ENCODE data around the gene GARRE1.
"Not testable (repeated sequence)": the region's sequence is repeated elsewhere in the genome, so short reads cannot be mapped to it uniquely, and the experiment has no call there.

The GARRE1 gene

GRCh38 chr19:34254046-34254697 lies at the start of gene GARRE1:
Gene GARRE1 (plus strand): TSS chr19:34254554. CDS start chr19:34300474, 45,920 bp downstream.
- DNase-seq (ENCODE audit: low spot score): peak; percentile 92

GRCh38 chr19:34205324-34205723 lies 49.0 kb upstream of the GARRE1 start:
- not testable (repeated sequence) for DNase-seq (ENCODE audit: low spot score)

DNA sequence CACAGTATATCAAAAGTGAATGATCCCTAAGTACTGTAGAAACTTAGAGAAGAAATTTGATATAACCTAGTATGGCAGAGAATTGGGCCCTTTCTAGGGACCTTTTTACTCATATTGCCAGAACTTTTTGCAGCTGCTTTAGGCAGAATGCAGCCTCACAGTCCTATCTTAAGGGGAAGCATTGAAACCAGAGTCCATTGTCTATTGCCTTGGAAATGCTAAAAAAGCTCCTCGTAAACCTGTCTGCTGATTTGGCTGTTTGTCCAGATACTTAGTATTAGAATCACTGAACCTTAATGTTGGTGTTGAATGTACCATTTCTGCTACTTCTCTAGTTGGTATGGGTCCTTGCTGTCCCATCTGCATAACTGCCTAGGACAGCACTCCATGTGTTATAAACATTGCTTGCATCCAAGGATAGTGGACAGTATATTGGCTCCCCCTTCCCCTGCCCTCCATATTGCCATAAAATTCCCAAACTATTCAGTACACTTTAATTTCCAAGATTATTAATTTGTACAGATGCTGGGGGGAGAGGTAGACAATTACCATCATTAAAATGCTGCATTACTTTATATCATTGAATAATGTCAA lies 46.0 kb upstream of the GARRE1 start:
- no peak for DNase-seq (ENCODE audit: low spot score)

DNA sequence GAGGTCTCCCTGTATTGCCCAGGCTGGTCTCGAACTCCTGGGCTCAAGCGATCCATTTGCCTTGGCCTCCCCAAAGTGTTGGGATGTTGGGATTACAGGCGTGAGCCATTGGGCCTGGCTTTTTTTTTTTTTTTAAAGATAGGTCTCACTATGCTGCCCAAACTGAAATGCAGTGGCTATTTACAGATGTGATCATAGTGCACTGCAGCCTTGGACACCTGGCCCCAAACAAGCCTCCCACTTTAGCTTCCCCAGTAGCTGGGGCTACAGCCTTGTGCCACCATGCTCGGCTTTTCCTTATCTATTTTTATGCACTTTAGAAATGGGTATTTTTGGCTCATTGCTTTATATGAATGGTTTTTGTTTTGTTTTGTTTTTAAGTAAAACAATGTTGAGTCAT lies 44.6 kb upstream of the GARRE1 start:
- DNase-seq (ENCODE audit: low spot score): no peak

DNA sequence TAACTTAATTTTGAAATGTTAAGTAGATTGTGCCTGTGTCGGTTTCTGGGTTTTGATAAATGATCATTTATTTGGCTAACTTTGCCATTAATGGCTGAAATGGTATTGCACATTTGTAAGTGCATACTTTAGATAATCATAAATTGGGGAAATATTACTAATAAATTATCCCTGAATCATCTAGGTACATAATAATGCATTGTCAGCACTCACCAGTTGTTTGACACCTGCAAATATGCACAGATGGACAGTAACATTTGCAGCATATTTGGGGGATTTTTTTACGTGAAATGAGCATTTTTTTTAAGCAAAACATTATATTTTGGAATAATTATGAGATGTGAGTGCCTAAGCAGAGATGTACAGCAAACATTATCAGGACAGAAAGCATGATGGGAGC lies 41.1 kb upstream of the GARRE1 start:
- DNase-seq (ENCODE audit: low spot score): no peak

- no peak for DNase-seq (ENCODE audit: low spot score)
Measured at GRCh38 chr19:34214040-34214439, 40.3 kb upstream of the GARRE1 start.

- no peak for DNase-seq (ENCODE audit: low spot score)
Measured at GRCh38 chr19:34215006-34215665, 39.2 kb upstream of the GARRE1 start.

- no peak for DNase-seq (ENCODE audit: low spot score)
Measured at GRCh38 chr19:34215666-34216038, 38.7 kb upstream of the GARRE1 start.

DNA sequence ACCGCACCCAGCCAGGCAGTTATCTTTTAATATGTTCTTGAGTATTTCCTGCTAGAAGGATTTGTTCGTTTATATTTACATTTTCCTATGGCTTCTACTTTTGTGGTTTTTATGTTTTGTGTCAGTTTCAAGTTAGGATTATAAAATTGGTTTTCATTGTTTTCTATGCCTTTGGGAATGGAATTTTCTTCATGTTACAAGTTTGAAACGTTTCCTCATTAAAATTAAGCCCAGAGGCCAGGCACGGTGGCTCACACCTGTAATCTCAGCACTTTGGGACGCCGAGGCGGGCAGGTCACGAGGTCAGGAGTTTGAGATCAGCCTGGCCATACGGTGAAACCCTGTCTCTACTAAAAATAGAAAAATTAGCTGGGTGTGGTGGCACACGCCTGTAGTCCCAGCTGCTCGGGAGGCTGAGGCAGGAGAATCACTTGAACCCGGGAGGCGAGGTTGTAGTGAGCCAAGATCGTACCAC lies 37.6 kb upstream of the GARRE1 start:
- DNase-seq (ENCODE audit: low spot score): not testable (repeated sequence)

- peak; percentile 78 for DNase-seq (ENCODE audit: low spot score)
Measured at GRCh38 chr19:34217952-34218817, 36.2 kb upstream of the GARRE1 start.

DNA sequence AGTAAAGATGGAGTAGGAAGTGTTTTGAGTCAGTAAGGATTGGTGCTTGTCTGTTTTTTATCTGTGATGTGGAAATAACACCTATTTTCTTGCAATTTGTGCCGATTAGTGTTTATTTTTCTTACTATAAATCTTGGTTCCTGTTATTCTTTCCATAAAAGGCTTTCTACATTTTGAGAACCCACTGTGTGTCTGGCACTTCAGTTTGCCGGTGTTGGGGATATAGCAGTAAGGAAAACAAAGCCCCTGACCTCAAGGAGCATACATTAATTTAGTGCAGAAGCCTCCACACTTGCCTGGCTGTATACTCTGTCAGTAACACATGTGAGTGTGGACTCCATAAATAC lies 35.6 kb upstream of the GARRE1 start:
- DNase-seq (ENCODE audit: low spot score): no peak

GRCh38 chr19:34220472-34221063 lies 33.8 kb upstream of the GARRE1 start:
- DNase-seq (ENCODE audit: low spot score): peak; percentile 62

GRCh38 chr19:34222386-34222785 lies 32.0 kb upstream of the GARRE1 start:
- DNase-seq (ENCODE audit: low spot score): no peak

GRCh38 chr19:34224996-34225658 lies 29.2 kb upstream of the GARRE1 start:
- DNase-seq (ENCODE audit: low spot score): no peak

DNA sequence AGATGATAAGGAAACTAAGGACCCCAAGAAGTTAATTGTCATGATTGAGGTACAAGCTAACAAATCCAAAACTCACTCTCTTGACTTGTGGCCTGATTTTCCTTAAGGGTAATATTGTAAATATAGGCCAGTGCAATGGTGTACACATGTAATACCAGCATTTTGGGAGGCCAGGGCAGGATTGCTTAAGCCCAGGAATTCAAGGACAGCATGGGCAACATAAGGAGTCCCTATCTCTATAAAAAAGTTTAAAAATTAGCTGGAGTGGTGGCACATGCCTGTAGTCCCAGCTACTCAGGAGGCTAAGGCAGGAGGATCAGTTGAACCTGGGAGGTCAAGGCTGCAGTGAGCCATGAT lies 28.7 kb upstream of the GARRE1 start:
- no peak for DNase-seq (ENCODE audit: low spot score)

DNA sequence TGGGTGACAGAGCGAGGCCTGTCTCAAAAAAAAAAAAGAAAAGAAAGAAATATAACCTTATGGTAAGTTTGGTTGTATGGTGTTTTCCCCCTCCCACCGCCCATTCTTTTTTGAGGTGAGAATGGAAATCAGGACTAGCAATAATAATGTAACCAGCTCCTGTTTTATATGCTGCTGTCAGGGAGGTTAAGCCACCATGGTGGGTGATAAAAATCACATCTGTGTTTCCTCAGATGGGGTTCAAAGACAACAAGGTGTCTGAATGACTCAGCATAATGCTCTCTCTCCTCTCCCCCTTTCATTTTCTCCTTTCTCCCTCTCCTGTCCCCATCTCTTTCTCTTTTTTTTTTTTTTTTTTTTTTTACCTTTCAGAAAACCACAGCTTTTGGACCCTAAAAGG lies 28.3 kb upstream of the GARRE1 start:
- DNase-seq (ENCODE audit: low spot score): no peak

DNA sequence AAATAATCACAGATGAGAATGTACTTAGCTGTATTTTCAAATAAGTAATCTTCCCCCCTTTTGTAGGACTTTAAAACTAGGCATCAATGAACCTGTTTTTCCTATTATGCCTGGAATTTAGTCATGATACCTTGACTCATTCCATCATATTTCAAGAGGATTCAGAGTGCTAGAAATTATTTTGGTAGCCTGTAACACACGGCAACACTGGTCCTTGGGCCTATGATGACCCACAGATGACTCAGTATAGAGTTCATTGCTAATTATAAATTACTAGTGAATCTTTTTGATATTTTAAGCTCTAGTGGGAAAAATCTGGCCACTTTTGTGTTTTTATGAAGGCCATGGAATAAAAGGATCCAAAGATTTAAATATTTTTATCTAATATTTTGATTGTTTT lies 26.0 kb upstream of the GARRE1 start:
- no peak for DNase-seq (ENCODE audit: low spot score)

DNA sequence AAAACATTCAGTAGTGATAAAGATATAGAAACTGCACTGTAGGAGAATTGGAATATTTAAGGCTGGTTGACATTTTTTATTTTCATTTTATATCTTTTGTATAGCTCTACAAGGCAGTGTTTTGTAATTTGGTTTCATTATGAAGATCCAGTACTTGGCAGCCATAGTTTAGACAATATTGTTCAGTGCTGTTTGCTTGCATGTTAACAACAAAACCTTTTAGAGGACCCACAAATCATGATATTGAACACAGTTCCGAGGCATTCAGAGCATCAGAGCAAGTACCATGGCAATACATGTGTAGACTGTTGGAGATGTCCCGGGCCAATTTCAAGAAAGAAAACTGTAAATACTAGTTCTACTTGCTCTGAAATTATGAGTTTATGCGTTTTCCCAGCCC lies 25.6 kb upstream of the GARRE1 start:
- DNase-seq (ENCODE audit: low spot score): no peak

- DNase-seq (ENCODE audit: low spot score): no peak
Measured at GRCh38 chr19:34229721-34230120, 24.6 kb upstream of the GARRE1 start.

DNA sequence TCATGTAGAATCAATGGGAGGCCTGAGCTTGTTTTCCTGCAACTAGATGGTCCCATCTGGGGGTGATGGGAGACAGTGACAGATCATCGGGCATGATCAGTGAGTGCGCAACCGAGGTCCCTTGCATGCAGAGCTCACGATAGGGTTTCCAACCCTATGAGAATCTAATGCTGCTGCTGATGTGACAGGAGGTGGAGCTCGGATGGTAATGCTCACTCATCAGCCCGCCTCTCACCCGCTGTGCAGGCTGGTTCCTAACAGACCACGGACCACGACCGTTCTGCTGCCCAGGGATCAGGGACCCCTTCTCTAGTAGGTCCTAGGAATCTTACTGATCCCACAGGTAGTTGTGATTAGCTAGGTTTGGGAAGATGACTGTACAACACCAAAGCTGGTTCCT lies 23.5 kb upstream of the GARRE1 start:
- DNase-seq (ENCODE audit: low spot score): no peak

DNA sequence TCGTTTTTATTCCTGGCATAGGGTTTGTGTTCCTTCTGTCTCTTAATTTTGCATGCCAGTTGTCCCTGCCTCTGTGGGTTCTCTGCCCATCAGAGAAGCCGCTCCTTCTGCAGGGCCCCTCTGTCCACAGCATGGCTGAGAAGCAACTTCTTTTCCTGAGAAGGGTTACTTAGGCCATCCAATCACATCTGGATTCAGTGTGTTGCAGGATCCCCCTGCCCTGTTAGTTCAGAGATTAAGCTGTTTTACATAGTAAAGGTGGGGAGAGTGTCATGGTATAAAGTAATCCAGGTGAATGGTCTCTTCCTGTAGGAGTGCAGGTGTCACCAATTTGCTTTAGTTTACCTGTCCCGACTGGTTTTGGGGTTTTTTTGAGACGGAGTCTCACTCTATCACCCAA lies 22.9 kb upstream of the GARRE1 start:
- DNase-seq (ENCODE audit: low spot score): no peak
